ENCODE results near the gene IRX5.
A peak's percentile ranks its signal among the peaks of the same experiment; 100 is the strongest.

IRX5 gene

GRCh38 chr16:54931120-54932014 is 702 bp downstream of the IRX5 start:
- peak in 1 of 2 experiments; percentile 23 for DNase-seq

GRCh38 chr16:54932021-54932660 is 1.5 kb downstream of the IRX5 start:
- DNase-seq = no peak

- DNase-seq = no peak
Observed at GRCh38 chr16:54932737-54933254, 2.1 kb downstream of the IRX5 start.

- no peak for DNase-seq
Observed at GRCh38 chr16:54933281-54934011, 2.8 kb downstream of the IRX5 start.

- DNase-seq = no peak
Observed at GRCh38 chr16:54934481-54935265, 4.0 kb downstream of the IRX5 start.

- no peak for DNase-seq
Observed at GRCh38 chr16:54935266-54935968, 4.8 kb downstream of the IRX5 start.

- peak in 1 of 2 experiments; percentile 8 for DNase-seq
Observed at GRCh38 chr16:54936201-54936978, 5.7 kb downstream of the IRX5 start.

GRCh38 chr16:54936979-54937670 is 6.5 kb downstream of the IRX5 start:
- peak in 1 of 2 experiments; percentile 25 for DNase-seq

GRCh38 chr16:54937671-54938211 is 7.1 kb downstream of the IRX5 start:
- DNase-seq = no peak

GRCh38 chr16:54938212-54939028 is 7.8 kb downstream of the IRX5 start:
- no peak for DNase-seq

- DNase-seq = no peak
Observed at GRCh38 chr16:54939029-54939346, 8.3 kb downstream of the IRX5 start.

- no peak for DNase-seq
Observed at GRCh38 chr16:54939510-54940278, 9.0 kb downstream of the IRX5 start.

GRCh38 chr16:54940279-54940604 is 9.6 kb downstream of the IRX5 start:
- no peak for DNase-seq

GRCh38 chr16:54942353-54942943 is 11.8 kb downstream of the IRX5 start:
- DNase-seq = no peak

- DNase-seq = no peak
Observed at GRCh38 chr16:54944002-54944401, 13.3 kb downstream of the IRX5 start.

GRCh38 chr16:54945063-54945462 is 14.4 kb downstream of the IRX5 start:
- no peak for DNase-seq

GRCh38 chr16:54946909-54947308 is 16.2 kb downstream of the IRX5 start:
- no peak for DNase-seq

GRCh38 chr16:54947616-54948015 is 17.0 kb downstream of the IRX5 start:
- DNase-seq = no peak
